Measurements from ENCODE around the gene CCDC120. TPM values are rescaled to one million over a fixed set of nuclear protein-coding genes. Genes with fewer than 3 reads are reported as not detected.
A peak's percentile ranks its signal among the peaks of the same experiment; 100 is the strongest.

CCDC120 gene
- polyA plus RNA-seq, 1 donor from 2014 or later: 3.1 TPM

DNA sequence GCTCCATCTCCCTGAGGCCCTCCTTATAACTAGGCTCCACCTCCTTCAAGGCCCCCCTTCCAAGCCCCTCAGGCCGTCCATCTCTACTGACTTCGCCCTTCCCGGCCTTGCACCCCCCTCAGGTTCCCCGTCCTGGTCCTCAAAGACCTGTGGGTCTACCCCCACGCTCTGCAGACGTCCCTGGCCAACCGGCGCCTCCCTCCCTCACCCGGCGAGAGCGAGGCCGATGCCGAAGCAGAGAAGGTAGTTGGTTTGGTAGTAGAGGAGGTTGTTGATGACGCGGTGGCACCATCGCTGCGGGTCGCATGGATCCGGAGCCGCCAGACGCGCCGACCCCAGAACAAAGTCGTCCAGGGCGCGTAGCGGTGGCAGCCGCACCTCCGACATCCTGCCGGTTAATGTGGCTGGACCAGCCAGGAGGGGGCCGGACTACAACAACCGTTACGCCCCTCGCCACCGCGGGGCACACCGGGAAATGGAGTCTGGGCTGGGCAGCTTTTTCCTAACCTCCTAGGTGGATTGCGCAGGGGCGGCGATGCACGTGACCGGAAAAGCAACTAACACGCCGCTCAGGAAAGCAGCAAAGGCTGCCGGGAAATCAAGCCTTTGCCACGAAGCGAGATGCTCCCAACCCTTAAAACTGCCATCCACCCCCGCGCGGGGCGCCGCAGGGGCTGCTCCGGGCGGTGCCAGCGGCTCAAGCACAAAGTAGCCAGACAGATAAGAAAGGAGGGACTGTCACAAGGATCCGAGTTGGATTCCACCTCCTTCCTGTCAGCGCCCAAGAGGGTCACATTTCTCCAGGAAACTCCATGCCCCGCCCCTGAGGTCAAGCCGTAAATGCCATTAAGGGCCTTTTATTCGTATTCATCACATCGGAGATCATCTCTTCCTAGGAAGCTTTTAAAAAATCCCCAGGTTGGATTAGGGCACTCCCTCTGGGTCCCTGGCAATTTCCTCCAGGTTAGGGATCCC is 15.1 kb downstream of the CCDC120 start, which contains the start of gene PRAF2:
Gene PRAF2 (minus strand): TSS at position 402 of the 975 bp plus-strand sequence. CDS start 15 bp downstream, at position 387.
- Histone ChIP-seq H2AFZ (ENCODE audit: low read depth, low read length) (no peak within 1 kb of the TSS), H3K79me2 (replicated peaks; ENCODE audit: insufficient read depth, low read length) (no peaks in the 10 kb centered on the region), H3K4me3 (ENCODE audit: low read length) (peak within 1 kb of the TSS; percentile 85), H3K9ac (ENCODE audit: low read length) (peak within 1 kb of the TSS; percentile 87), H4K20me1 (ENCODE audit: insufficient read depth) (no peaks in the 10 kb centered on the region), H3K27me3 (ENCODE audit: insufficient read depth, low read depth, low read length) (no peaks in the 10 kb centered on the region), H3K36me3 (ENCODE audit: insufficient read depth, low read length) (no peaks in the 10 kb centered on the region), H3K4me2 (ENCODE audit: low read length) (peak within 1 kb of the TSS; percentile 68), H3F3A (ENCODE audit: insufficient read depth, low read length, poor library complexity, severe bottlenecking) (no peaks in the 10 kb centered on the region), H3K9me3 (ENCODE audit: low read length) (no peaks in the 10 kb centered on the region), H3K9me2 (ENCODE audit: insufficient read depth, low read length) (no peaks in the 10 kb centered on the region), H3K27ac (ENCODE audit: low read length) (peak within 1 kb of the TSS; percentile 85)
- TF ChIP-seq MXI1 (conservative IDR thresholded peaks at IDR 0.05; ENCODE audit: poor library complexity, severe bottlenecking): peak; percentile 71
- TF ChIP-seq CTCF (IDR thresholded peaks at IDR 0.05; ENCODE audit: poor library complexity, severe bottlenecking): no peak
- TF ChIP-seq EZH2 (IDR thresholded peaks at IDR 0.05; ENCODE audit: borderline replicate concordance, insufficient read depth, low read length, poor library complexity, severe bottlenecking): no peak
- TF ChIP-seq POLR2AphosphoS5 (IDR thresholded peaks at IDR 0.05): peak; percentile 88
- TF ChIP-seq, protein P1, sequence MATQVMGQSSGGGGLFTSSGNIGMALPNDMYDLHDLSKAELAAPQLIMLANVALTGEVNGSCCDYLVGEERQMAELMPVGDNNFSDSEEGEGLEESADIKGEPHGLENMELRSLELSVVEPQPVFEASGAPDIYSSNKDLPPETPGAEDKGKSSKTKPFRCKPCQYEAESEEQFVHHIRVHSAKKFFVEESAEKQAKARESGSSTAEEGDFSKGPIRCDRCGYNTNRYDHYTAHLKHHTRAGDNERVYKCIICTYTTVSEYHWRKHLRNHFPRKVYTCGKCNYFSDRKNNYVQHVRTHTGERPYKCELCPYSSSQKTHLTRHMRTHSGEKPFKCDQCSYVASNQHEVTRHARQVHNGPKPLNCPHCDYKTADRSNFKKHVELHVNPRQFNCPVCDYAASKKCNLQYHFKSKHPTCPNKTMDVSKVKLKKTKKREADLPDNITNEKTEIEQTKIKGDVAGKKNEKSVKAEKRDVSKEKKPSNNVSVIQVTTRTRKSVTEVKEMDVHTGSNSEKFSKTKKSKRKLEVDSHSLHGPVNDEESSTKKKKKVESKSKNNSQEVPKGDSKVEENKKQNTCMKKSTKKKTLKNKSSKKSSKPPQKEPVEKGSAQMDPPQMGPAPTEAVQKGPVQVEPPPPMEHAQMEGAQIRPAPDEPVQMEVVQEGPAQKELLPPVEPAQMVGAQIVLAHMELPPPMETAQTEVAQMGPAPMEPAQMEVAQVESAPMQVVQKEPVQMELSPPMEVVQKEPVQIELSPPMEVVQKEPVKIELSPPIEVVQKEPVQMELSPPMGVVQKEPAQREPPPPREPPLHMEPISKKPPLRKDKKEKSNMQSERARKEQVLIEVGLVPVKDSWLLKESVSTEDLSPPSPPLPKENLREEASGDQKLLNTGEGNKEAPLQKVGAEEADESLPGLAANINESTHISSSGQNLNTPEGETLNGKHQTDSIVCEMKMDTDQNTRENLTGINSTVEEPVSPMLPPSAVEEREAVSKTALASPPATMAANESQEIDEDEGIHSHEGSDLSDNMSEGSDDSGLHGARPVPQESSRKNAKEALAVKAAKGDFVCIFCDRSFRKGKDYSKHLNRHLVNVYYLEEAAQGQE (IDR thresholded peaks at IDR 0.05; ENCODE audit: borderline replicate concordance): no peak
- TF ChIP-seq SMC3 (conservative IDR thresholded peaks at IDR 0.05; ENCODE audit: poor library complexity): no peak
- TF ChIP-seq TAF1 (IDR thresholded peaks at IDR 0.05; ENCODE audit: low read depth): no peak
- TF ChIP-seq EP300 (conservative IDR thresholded peaks at IDR 0.05; ENCODE audit: poor library complexity, severe bottlenecking): no peak
- peak; percentile 11 for TF ChIP-seq RAD21 (conservative IDR thresholded peaks at IDR 0.05)

GRCh38 chrX:49075347-49075746 is 16.5 kb downstream of the CCDC120 start:
- H3K4me2 ChIP-seq (ENCODE audit: low read length): no peak overlapping the region
- no peaks in the 10 kb centered on the region for H3K79me2 ChIP-seq (replicated peaks; ENCODE audit: insufficient read depth, low read length)
- no peaks in the 10 kb centered on the region for H4K20me1 ChIP-seq (ENCODE audit: insufficient read depth)
- H3K4me3 ChIP-seq (ENCODE audit: low read length): no peak overlapping the region
- H3K27ac ChIP-seq (ENCODE audit: low read length): no peak overlapping the region
- H3K36me3 ChIP-seq (ENCODE audit: insufficient read depth, low read length): no peaks in the 10 kb centered on the region
- no peaks in the 10 kb centered on the region for H3K27me3 ChIP-seq (ENCODE audit: insufficient read depth, low read depth, low read length)
- no peaks in the 10 kb centered on the region for H3F3A ChIP-seq (ENCODE audit: insufficient read depth, low read length, poor library complexity, severe bottlenecking)
- H3K9me2 ChIP-seq (ENCODE audit: insufficient read depth, low read length): no peaks in the 10 kb centered on the region
- no peak overlapping the region for H3K9ac ChIP-seq (ENCODE audit: low read length)
- no peak overlapping the region for H2AFZ ChIP-seq (ENCODE audit: low read depth, low read length)
- TF ChIP-seq CTCF (IDR thresholded peaks at IDR 0.05; ENCODE audit: poor library complexity, severe bottlenecking) (no peak), EP300 (conservative IDR thresholded peaks at IDR 0.05; ENCODE audit: poor library complexity, severe bottlenecking) (no peak), POLR2AphosphoS5 (IDR thresholded peaks at IDR 0.05) (no peak), MXI1 (conservative IDR thresholded peaks at IDR 0.05; ENCODE audit: poor library complexity, severe bottlenecking) (no peak), RAD21 (conservative IDR thresholded peaks at IDR 0.05) (no peak), TAF1 (IDR thresholded peaks at IDR 0.05; ENCODE audit: low read depth) (no peak), EZH2 (IDR thresholded peaks at IDR 0.05; ENCODE audit: borderline replicate concordance, insufficient read depth, low read length, poor library complexity, severe bottlenecking) (no peak), SMC3 (conservative IDR thresholded peaks at IDR 0.05; ENCODE audit: poor library complexity) (no peak)
- TF ChIP-seq, protein P1 (IDR thresholded peaks at IDR 0.05; ENCODE audit: borderline replicate concordance): no peak
- no peaks in the 10 kb centered on the region for H3K9me3 ChIP-seq (ENCODE audit: low read length)

Measured in neural cell (in vitro differentiated cells).